Body of pancreas (tissue), 4 donors: ENCODE data around the gene TIE1. TPM values are rescaled to one million over a fixed set of nuclear protein-coding genes. Genes with fewer than 3 reads are reported as not detected.
A peak's percentile ranks its signal among the peaks of the same experiment; 100 is the strongest.

Experiments used
- ATAC-seq: fragments of 150-250 bp; one replicate; pipeline ENCODE4 v1.9.1; 2016
- DNase-seq, 4 donors: peaks; one replicate each; pipeline ENCODE4 v3.0.0-alpha.2; 2019
- H3K27ac ChIP-seq, 4 donors: fragments of 200-600 bp; sonication (generic); 1 replicate in 3 of 4; 2 replicates in 1 of 4; pipeline versions ENCODE4 v1.5.1 to v1.6.1; 2016 to 2019; ENCODE audit warnings: mild to moderate bottlenecking in 1 of 4, mixed read lengths in 1 of 4, moderate library complexity in 1 of 4
- H3K27me3 ChIP-seq, 2 donors: fragments of 200-600 bp; sonication (generic); one replicate each; pipeline ENCODE4 v1.6.0; 2016; ENCODE audit warnings: mild to moderate bottlenecking in 1 of 2
- H3K36me3 ChIP-seq, 2 donors: fragments of 200-600 bp; sonication (generic); replicated peaks in 1 of 2; 2 replicates each; pipeline ENCODE4 v1.5.1; 2016; ENCODE audit warnings: low read depth in 2 of 2; ENCODE audit not compliant: insufficient read depth in 1 of 2
- H3K4me1 ChIP-seq: fragments of 200-600 bp; sonication (generic); one replicate; pipeline ENCODE4 v1.6.0; 2016
- H3K4me3 ChIP-seq, 2 donors: fragments of 200-600 bp; sonication (generic); 1 replicate in 1 of 2; 2 replicates in 1 of 2; pipeline ENCODE4 v1.5.1; 2016 to 2019
- H3K9me3 ChIP-seq, 3 donors: fragments of 200-600 bp; sonication (generic); 1 replicate in 2 of 3; 2 replicates in 1 of 3; pipeline ENCODE4 v1.5.1; 2016
- POLR2A ChIP-seq, 3 donors: fragments of 450-650 bp; IDR thresholded peaks; one replicate each; pipeline ENCODE4 v1.6.1; 2016; ENCODE audit warnings: antibody characterized with exemption in 3 of 3, mild to moderate bottlenecking in 2 of 3
- WGBS, 2 donors: methylation state at CpG; one replicate each; pipeline ENCODE4 v1.1.5; 2017; 5-methylcytosine and 5-hydroxymethylcytosine counted together
- intact Hi-C: fragments of 100-400 bp; cut with DNase I; formaldehyde crosslinking; loops from one replicate; pipeline ENCODE4 v1.15.1; 2023
- total RNA-seq, 2 donors: library from RNA; depleted of rRNA; stranded (reverse); fragments of >200 nt; gene quantifications; one replicate each; pipeline ENCODE4 v1.1.0, GENCODE V29; 2016
- TF ChIP-seq, protein P1 (sequence below), 7 experiments: fragments of 450-650 bp in 4 of 7; fragments of 200-600 bp in 3 of 7; sonication (generic) in 3 of 7; IDR thresholded peaks; one replicate each; pipeline ENCODE4 v1.5.1; 2016 to 2019; ENCODE audit warnings: antibody characterized with exemption in 7 of 7

Gene TIE1
- total RNA-seq, 2 donors from 2014 or later = 12.2 to 14.0 TPM

DNA sequence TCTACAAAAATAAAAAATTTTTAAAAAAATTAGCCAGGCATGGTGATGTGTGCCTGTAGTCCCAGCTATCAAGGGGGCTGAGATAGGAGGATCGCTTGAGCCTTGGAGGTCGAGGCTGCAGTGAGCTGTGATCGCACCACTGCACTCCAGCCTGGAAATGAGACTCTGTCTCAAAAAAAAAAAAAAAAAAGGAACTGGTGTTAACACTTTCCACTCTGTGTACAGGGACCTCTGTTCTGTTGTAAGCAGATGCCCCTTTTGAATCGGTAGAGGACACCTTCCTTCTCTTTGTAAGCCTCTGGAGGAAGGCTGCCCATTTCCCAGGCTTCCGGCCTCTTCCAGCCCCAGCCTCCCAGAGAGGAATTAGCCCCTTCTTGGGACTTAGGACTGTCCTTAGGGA lies 8.1 kb upstream of the TIE1 start:
- intact Hi-C loops = loop anchor here (10.0 kb wide), 1 partner anchor 62 kb away; the partner anchor contains the start of gene CDC20
- TF ChIP-seq POLR2A (IDR thresholded peaks at IDR 0.05) = no peak
- TF ChIP-seq, protein P1, sequence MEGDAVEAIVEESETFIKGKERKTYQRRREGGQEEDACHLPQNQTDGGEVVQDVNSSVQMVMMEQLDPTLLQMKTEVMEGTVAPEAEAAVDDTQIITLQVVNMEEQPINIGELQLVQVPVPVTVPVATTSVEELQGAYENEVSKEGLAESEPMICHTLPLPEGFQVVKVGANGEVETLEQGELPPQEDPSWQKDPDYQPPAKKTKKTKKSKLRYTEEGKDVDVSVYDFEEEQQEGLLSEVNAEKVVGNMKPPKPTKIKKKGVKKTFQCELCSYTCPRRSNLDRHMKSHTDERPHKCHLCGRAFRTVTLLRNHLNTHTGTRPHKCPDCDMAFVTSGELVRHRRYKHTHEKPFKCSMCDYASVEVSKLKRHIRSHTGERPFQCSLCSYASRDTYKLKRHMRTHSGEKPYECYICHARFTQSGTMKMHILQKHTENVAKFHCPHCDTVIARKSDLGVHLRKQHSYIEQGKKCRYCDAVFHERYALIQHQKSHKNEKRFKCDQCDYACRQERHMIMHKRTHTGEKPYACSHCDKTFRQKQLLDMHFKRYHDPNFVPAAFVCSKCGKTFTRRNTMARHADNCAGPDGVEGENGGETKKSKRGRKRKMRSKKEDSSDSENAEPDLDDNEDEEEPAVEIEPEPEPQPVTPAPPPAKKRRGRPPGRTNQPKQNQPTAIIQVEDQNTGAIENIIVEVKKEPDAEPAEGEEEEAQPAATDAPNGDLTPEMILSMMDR (IDR thresholded peaks at IDR 0.05) = no peak
- Histone ChIP-seq H3K36me3 (no peaks in the 10 kb centered on the region), H3K4me3 (no peak overlapping the region), H3K4me1 (peaks cover 32% of the 10 kb centered on the region), H3K27me3 (no peaks in the 10 kb centered on the region), H3K9me3 (no peaks in the 10 kb centered on the region), H3K27ac (no peak overlapping the region)
- no peak for ATAC-seq
- no peak for DNase-seq
- 81 to 91% methylated on average over 5 of the region's 5 CpGs for WGBS, 2 donors

DNA sequence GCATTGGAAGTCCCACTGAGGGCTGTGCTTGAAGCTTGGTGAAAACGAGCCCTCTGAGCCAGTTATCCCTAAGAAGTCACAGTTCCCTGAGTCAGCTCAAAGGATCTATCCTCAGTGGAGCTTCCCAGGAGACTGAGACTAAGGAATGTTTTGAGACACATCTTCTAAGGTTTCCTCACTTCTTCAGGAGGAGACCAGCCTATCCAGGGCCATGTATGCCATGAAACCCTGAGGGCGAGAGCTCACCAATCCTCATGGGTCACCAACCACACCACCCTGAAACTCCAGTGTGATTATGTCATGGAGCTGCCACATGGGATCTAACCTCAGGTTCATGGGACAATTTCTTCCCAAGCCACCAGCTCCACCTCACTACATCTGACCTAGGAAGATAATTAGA lies 7.6 kb upstream of the TIE1 start:
- intact Hi-C loops = loop anchor here (10.0 kb wide), 1 partner anchor 62 kb away; the partner anchor contains the start of gene CDC20
- no peak overlapping the region for H3K27ac ChIP-seq
- WGBS, 2 donors = 75 to 95% methylated on average over 2 of the region's 2 CpGs

DNA sequence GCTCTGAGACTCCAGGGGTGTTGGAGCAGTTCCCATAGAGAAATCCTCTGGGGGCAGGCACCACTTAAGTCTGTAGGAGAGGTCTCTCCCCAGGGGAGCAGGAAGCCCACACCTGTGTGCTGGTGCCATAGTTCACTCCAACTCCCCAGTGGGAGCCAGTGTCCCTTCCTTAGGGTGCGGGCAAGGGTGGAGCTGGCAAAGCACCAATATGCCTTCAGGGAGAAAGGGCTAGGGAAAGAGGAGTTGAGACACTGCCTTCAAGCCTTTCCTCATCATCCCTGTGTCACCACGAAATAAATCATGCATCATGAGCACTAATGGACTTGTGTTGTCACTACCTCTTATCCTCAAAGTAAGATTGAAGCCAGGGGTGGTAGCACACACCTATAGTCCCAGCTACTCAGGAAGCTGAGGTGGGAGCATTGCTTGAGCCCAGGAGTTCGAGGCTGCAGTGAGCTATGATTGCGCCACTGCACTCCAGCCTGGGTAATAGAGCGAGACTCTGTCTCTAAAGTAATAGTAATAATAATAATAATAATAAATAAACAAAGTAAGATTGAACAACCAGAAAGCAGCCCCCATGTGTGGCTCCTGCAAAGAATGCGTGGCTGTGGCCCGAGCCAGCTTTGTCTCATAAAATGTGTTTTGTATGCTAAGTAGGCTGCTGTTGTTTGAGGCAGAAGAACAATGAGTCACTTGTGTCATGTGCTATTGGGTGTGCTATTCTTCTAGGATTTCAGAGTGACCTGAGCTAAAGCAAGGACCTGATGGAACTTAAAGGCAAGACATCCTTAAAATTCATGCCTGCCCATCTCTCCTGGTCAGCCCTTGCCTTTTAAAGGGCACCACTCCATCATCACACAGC lies 6.7 kb upstream of the TIE1 start:
- peak overlapping the region in 3 of 4 donors; percentile 62 to 84 (median 71) for H3K27ac ChIP-seq
- DNase-seq = no peak

More for the DNA sequence above, 7.6 kb upstream of the TIE1 start:
- Histone ChIP-seq H3K4me1 (peaks cover 32% of the 10 kb centered on the region), H3K9me3 (no peaks in the 10 kb centered on the region), H3K36me3 (no peaks in the 10 kb centered on the region), H3K4me3 (no peak overlapping the region), H3K27me3 (no peaks in the 10 kb centered on the region)
- TF ChIP-seq, protein P1 (IDR thresholded peaks at IDR 0.05) = no peak
- no peak for TF ChIP-seq POLR2A (IDR thresholded peaks at IDR 0.05)
- DNase-seq = no peak
- no peak for ATAC-seq

DNA sequence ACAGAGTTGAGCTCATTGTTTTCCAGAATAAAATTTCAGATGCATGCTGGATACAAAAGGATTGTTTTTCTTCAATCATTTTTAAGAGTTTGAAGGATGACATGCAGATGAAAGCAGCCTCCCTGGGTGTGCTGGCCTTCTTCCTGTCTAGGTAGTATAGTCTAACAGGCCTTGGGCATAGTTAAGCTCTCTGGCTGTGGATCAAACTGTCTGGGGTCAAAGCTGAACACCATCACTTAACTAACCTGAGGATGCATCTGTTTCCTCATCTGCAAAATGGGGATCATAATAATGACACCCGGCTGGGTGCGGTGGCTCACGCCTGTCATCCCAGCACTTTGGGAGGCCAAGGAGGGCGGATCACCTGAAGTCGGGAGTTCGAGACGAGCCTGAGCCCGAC lies 6.0 kb upstream of the TIE1 start:
- ATAC-seq = no peak

More for the DNA sequence above, 6.7 kb upstream of the TIE1 start:
- intact Hi-C loops = loop anchor here (10.0 kb wide), 1 partner anchor 61 kb away; the partner anchor contains the start of gene CDC20
- Histone ChIP-seq H3K4me3 (no peak overlapping the region), H3K4me1 (peaks cover 27% of the 10 kb centered on the region), H3K27me3 (no peaks in the 10 kb centered on the region), H3K36me3 (no peaks in the 10 kb centered on the region), H3K9me3 (no peaks in the 10 kb centered on the region)
- 87 to 90% methylated on average over 7 of the region's 7 CpGs for WGBS, 2 donors
- TF ChIP-seq, protein P1 (IDR thresholded peaks at IDR 0.05) = no peak
- TF ChIP-seq POLR2A (IDR thresholded peaks at IDR 0.05) = no peak
- no peak for ATAC-seq

More for the DNA sequence above, 6.0 kb upstream of the TIE1 start:
- WGBS, 2 donors = 85 to 88% methylated on average over 8 of the region's 8 CpGs
- Histone ChIP-seq H3K27me3 (no peaks in the 10 kb centered on the region), H3K4me3 (no peak overlapping the region), H3K4me1 (peaks cover 21% of the 10 kb centered on the region), H3K9me3 (no peaks in the 10 kb centered on the region), H3K36me3 (no peaks in the 10 kb centered on the region), H3K27ac (peak overlapping the region; percentile 62 to 84 (median 75))
- no peak for DNase-seq
- TF ChIP-seq, protein P1 (IDR thresholded peaks at IDR 0.05) = no peak
- TF ChIP-seq POLR2A (IDR thresholded peaks at IDR 0.05) = no peak
- intact Hi-C loops = loop anchor here (10.0 kb wide), 1 partner anchor 60 kb away; the partner anchor contains the start of gene CDC20
